ENCODE data around the gene MRPL45.

DNA sequence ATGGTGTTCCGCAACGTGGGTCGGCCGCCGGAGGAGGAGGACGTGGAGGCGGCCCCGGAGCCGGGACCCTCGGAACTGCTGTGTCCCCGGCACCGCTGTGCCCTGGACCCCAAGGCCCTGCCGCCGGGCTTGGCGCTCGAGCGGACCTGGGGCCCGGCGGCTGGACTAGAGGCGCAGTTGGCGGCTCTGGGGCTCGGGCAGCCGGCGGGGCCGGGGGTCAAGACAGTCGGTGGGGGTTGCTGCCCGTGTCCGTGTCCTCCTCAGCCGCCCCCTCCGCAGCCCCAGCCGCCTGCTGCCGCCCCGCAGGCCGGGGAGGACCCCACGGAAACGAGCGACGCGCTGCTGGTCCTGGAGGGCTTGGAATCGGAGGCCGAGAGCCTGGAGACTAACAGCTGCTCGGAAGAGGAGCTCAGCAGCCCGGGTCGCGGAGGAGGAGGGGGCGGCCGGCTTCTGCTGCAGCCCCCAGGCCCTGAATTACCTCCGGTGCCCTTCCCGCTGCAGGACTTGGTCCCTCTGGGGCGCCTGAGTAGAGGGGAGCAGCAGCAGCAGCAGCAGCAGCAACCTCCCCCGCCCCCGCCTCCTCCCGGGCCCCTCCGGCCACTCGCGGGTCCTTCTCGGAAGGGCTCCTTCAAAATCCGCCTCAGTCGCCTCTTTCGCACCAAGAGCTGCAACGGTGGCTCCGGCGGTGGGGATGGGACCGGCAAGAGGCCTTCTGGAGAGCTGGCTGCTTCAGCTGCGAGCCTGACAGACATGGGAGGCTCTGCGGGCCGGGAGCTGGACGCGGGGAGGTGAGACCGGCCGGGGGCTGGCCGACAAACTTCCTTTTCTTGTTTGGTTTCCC is 55.5 kb downstream of the MRPL45 start:
- TF ChIP-seq, protein P1, sequence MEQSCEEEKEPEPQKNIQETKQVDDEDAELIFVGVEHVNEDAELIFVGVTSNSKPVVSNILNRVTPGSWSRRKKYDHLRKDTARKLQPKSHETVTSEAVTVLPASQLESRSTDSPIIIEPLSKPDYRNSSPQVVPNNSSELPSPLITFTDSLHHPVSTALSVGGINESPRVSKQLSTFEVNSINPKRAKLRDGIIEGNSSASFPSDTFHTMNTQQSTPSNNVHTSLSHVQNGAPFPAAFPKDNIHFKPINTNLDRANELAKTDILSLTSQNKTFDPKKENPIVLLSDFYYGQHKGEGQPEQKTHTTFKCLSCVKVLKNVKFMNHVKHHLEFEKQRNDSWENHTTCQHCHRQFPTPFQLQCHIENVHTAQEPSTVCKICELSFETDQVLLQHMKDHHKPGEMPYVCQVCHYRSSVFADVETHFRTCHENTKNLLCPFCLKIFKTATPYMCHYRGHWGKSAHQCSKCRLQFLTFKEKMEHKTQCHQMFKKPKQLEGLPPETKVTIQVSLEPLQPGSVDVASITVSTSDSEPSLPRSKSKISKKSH (CRISPR knock-in tag; IDR thresholded peaks at IDR 0.05) = no peak
- no peak for TF ChIP-seq ZBTB49 (CRISPR knock-in tag; IDR thresholded peaks at IDR 0.05; ENCODE audit: borderline replicate concordance)
- no peak for TF ChIP-seq EP300 (IDR thresholded peaks at IDR 0.05; ENCODE audit: low read length)
- no peak for TF ChIP-seq JUND (IDR thresholded peaks at IDR 0.05; ENCODE audit: borderline replicate concordance, low read depth, low read length)
- TF ChIP-seq JUND (tag; IDR thresholded peaks at IDR 0.05; ENCODE audit: borderline replicate concordance, low read depth, low read length) = no peak

Measured in K562 (cell line).